ENCODE data around the gene BRIP1.

The BRIP1 gene

DNA sequence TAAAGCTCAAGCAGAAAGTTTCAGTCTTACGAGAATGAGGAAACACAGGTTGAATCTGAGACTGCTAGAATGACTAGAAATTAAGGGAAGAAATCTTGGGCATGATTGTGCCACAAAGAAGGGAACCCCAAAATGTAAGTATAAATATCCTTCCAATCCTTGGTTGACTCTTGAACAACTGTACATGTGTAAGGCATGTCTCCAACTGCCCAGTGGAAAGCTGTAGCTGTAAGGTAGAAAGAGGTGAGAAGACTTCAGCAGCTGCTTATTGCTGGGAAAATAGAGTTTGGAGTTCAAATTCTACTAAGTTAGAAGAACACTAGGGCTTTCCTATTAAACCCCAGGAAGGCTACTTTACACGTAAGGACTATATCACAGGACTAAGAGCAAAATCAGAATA lies 212.6 kb downstream of the BRIP1 start:
- DNase-seq, result no peak

GRCh38 chr17:61648587-61648986 lies 214.7 kb downstream of the BRIP1 start:
- DNase-seq, result no peak

DNA sequence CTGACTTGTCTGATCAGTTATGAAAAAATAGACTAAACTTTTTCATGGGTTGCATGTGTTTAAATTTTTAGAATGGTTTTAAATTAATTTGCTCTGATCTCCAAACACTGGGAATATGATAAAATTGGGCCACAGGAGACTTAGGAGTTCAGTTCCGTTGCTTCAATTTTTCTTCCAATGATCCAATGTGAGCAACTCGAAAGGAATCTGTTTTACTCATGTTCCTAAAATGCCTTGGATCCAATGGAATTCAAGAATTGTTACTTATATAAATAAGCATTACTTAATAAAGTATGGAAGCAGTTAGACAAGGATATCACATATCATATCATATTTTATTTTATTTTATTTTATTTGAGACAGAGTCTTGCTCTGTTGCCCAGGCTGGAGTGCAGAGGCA lies 216.3 kb downstream of the BRIP1 start:
- no peak for DNase-seq

- DNase-seq, result no peak
These were observed 216.8 kb downstream of the BRIP1 start for GRCh38 chr17:61646482-61646881.

- DNase-seq, result no peak
These were observed 217.4 kb downstream of the BRIP1 start for GRCh38 chr17:61645920-61646319.

DNA sequence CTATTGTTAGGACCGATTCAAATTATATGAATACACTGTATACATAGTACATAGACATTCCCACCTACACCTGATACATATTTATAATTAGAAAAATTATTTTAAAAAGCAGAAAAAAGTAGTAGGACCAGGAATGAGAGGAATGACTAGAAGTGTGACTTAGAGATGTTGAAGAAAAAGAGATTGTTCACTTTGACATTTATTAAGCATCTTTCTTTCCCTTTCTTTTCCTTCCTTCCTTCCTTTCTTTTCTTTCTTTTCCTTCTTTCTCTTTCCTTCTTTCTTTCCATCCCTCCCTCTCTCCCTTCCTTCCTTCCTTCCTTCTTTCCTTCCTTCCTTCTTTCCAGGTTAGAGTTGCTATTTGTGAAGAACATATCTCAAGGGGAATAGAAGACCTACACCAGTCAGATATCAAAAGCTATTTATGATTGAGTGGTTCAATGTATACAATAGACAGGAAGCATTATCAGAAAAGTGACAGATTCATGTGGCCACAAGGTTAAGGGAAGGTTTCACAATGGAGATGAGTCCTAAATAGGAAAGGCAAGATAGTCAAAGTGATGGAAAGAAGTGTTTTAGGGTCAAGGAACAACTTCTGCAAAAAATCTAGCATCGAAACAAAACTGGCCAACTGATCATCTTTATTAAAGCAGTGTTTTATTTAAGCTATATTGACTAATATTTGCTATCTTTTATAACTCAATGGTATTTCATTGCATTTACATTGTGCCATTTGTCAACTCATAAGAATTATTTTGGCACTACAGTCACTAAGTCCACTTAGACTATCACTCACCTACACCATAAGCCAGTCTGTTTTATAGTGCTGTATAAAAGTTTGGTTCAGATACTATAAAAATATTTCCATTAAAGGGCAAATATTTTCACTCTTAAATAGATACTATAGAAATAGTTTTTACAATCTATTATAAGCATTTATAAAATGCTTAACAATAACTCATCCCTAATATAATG lies 218.2 kb downstream of the BRIP1 start:
- no peak for DNase-seq

GRCh38 chr17:61642768-61643167 lies 220.6 kb downstream of the BRIP1 start:
- no peak for DNase-seq

GRCh38 chr17:61641715-61642114 lies 221.6 kb downstream of the BRIP1 start:
- no peak for DNase-seq

DNA sequence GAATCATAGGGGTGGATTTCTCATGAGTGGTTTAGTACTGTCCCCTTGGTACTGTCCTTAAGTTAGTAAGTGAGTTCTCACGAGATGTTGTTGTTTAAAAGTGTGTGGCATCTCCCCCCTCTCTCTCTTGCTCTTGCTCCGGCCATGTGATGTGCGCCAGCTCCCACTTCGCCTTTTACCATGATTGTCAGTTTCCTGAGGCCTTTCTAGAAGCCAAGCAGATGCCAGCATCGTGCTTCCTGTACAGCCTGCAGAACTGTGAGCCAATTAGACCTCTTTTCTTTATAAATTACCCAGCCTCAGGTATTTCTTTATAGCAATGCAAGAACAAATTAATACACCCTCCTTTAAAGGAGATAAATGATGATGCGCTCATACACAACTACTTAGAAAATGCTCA lies 222.2 kb downstream of the BRIP1 start:
- no peak for DNase-seq

GRCh38 chr17:61639818-61640217 lies 223.5 kb downstream of the BRIP1 start:
- no peak for DNase-seq

GRCh38 chr17:61638087-61638486 lies 225.2 kb downstream of the BRIP1 start:
- no peak for DNase-seq

- DNase-seq, result peak in 1 of 2 experiments; percentile 5
These were observed 227.4 kb downstream of the BRIP1 start for GRCh38 chr17:61635913-61636432.

DNA sequence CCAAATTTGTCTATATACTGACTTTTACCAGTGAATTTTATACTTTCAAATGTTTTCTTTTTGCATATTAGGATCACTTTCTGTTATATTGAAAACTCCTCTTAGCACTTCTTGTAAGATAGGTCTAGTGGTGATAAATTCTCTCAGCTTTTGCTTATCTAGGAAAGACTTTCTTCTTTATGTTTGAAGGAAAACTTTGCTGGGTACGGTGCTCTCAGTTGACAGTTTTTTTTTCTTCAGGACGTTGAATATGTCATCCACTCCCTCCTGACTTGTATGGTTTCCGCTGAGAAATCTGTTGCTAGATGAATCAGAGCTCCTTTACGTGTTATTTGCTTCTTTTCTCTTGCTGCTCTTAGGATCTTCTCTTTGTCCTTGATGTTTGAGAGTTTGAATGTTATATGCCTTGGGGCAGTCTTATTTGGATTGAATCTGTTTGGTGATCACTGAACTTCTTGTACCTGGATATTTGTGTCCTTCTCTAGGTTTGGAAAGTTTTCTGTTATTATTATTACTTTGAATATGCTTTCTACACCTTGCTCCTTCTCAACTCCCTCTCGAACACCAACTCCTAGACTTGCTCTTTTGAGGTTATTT lies 228.3 kb downstream of the BRIP1 start:
- no peak for DNase-seq

GRCh38 chr17:61634011-61634539 lies 229.3 kb downstream of the BRIP1 start:
- DNase-seq, result no peak

GRCh38 chr17:61632826-61633225 lies 230.5 kb downstream of the BRIP1 start:
- DNase-seq, result no peak

DNA sequence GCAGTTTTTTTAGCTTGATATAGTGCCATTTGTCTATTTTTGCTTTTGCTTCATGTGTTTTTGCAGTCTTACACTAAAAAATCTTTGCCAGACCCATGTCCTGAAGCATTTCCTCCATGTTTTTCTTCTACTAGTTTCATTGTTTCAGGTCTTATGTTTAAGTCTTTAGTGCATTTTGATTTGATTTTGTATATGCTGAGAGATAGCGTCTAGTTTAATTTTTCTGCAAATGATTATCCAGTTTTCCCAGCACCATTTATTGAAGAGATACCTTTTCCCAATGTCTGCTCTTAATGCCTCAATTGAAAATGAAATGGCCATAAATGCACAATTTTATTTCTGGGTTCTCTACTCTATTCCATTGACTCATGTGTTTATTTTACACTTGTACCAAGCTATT lies 231.5 kb downstream of the BRIP1 start:
- DNase-seq, result no peak

Measured in NCI-H187 (cell line).